GM18517 (cell line): ENCODE results near the gene CENATAC.
A peak's percentile ranks its signal among the peaks of the same experiment; 100 is the strongest.
"Not testable (repeated sequence)": the region's sequence is repeated elsewhere in the genome, so short reads cannot be mapped to it uniquely, and the experiment has no call there.

Experiments
- ATAC-seq: cut with Tn5 transposase; IDR thresholded peaks from one replicate; pipeline ENCODE4 v1.9.1; 2021; ENCODE audit warnings: mild to moderate bottlenecking, moderate library complexity; ENCODE audit not compliant: unreplicated experiment

Gene CENATAC, protein sequence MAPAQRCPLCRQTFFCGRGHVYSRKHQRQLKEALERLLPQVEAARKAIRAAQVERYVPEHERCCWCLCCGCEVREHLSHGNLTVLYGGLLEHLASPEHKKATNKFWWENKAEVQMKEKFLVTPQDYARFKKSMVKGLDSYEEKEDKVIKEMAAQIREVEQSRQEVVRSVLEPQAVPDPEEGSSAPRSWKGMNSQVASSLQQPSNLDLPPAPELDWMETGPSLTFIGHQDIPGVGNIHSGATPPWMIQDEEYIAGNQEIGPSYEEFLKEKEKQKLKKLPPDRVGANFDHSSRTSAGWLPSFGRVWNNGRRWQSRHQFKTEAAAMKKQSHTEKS

DNA sequence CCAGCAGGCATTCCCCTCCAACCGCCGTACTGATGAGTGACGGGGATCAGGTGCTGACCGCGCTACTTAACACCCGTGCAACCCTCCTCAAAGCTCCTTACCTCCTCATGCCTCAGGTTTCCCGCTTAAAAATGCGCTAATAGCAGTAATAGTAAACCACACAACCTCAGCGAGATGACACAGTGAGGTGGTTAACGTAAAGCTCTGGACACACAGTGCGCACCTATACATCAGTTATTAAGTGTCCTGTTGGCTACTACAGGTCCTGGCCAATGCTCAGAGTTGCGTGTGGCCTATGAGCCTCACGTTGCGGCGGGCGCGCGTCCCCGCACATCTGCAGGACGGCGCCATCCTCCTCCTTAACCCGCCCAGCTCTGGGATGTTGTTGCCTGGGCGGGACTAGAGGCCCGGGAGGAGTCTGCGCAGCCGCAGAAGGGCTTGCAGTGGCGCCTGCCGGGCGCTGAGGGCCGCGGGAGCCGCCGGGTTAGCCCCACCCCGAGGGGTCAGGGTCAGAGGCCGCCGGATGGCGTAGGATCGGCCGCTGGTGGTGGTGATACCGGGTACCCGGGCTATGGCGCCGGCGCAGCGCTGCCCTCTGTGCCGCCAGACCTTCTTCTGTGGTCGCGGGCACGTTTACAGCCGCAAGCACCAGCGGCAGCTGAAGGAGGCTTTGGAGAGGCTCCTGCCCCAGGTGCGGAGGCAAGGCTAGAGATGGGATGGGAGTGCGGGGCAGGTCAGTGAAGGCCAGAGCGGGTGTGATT is at the start of gene CENATAC:
Gene CENATAC (plus strand): TSS at position 512 of the 761 bp plus-strand sequence. CDS start 60 bp downstream, at position 572.
- ATAC-seq = peak; percentile 84

DNA sequence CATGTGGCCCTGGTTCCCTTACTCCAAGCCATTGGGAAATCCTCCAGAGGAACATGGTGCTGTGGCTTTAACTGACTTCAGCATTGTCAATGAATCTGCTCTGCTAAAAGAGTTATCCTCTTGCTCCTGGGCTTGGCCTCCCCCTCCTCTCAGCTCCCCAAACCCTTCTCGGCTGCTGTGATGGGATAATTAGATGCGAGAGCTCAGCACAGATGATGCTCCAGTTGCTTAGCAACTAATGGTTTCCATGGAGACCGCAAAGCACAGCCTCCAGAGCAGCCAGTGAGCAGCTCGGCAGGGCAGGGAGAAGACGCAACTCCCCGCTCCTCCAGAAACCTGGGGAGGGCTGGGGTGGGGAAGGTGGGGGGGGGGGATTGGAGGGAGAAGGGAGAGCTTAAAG is 44.7 kb upstream of the CENATAC start:
- no peak for ATAC-seq

DNA sequence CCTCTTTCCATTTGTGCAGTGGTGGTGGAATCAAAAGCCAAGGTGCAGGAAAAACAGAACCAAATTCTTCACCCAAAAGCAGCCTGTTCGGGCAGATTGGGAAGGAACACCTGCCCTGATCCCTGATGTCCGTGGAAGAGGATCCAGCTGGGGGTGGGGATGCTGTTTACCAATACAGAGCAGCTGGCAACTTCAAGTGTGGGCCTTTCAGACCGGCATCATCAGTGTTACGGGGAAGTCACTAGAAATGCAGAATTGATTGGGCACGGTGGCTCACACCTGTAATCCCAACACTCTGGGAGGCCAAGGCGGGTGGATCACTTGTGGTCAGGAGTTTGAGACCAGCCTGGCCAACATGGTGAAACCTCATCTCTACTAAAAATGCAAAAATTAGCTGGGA is 44.0 kb upstream of the CENATAC start:
- not testable (repeated sequence) for ATAC-seq

DNA sequence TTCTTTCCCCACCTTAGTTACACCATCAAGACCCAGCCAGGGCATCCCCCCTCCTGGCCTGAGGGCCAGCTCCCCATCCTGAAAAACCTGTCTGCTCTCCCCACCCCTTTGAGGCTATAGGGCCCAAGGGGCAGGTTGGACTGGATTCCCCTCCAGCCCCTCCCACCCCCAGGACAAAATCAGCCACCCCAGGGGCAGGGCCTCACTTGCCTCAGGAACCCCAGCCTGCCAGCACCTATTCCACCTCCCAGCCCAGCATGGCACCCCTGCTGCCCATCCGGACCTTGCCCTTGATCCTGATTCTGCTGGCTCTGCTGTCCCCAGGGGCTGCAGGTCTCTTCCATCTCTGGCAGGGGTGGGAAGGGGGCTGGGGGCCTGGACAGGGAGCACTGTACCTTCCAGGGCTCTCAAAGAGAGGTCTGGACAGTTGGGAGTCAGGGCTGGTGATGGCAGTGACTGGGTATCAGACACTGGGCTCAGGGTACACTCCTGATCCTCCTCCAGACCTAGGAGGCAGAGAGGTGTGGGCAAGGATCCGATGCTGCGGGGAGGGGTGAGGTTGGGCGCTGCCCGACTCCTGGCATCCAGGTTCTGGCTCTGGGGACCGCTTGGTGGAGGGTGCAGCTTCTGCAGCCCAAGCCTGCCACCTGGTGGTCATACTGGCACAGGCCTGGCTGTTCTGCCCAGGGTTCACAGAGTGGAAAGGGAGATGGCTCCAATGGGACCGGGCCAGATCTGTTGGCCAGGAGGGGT is 41.7 kb upstream of the CENATAC start, which contains the start of gene UPK2:
Gene UPK2 (plus strand): TSS at position 205 of the 753 bp plus-strand sequence. CDS start 53 bp downstream, at position 258.
- no peak for ATAC-seq

DNA sequence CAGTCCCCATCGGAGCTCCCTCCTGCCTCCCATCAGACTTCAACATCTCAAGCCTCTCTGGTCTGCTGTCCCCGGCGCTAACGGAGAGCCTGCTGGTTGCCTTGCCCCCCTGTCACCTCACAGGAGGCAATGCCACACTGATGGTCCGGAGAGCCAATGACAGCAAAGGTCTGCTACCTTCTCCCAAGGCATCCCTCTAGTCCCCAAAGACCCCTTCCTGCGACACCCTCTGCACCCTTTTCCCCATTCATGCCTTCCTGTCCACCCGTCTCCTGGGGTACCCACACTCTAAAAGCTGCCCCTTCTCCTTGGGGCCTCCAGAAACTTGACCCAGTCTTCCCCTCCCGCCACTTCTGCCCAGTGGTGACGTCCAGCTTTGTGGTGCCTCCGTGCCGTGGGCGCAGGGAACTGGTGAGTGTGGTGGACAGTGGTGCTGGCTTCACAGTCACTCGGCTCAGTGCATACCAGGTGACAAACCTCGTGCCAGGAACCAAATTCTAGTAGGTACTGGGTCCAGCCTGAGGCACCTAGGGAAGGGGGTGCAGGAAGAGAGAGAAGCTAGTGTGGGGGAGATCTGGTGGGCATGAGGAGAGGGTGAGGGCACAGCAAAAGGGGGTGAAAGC is 41.0 kb upstream of the CENATAC start:
- no peak for ATAC-seq

DNA sequence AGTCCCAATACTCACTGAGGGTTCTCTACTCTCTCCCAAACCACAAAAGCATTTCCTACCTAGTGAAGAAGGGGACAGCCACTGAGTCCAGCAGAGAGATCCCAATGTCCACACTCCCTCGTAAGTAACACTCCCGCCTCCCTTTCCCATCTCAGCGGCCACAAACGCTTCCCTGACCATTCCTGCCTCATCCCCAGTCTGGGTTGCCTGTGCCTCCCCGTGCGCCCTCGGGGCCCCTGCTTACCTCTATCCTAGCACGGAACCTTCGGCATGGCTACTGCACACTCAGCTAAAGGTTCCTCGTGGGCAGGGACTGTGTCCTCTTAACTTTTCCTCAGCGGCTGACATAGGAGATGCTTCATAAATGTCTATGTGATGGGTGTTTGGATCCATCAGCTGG is 40.4 kb upstream of the CENATAC start:
- no peak for ATAC-seq

DNA sequence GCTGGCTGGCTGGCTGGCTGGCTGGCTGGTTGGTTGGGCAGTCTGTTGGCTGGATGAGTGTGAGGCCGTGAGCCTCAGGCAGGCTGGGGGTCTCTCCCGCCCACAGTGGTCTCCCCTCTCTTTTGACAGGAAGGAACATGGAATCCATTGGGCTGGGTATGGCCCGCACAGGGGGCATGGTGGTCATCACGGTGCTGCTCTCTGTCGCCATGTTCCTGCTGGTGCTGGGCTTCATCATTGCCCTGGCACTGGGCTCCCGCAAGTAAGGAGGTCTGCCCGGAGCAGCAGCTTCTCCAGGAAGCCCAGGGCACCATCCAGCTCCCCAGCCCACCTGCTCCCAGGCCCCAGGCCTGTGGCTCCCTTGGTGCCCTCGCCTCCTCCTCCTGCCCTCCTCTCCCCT is 40.0 kb upstream of the CENATAC start:
- ATAC-seq = no peak

DNA sequence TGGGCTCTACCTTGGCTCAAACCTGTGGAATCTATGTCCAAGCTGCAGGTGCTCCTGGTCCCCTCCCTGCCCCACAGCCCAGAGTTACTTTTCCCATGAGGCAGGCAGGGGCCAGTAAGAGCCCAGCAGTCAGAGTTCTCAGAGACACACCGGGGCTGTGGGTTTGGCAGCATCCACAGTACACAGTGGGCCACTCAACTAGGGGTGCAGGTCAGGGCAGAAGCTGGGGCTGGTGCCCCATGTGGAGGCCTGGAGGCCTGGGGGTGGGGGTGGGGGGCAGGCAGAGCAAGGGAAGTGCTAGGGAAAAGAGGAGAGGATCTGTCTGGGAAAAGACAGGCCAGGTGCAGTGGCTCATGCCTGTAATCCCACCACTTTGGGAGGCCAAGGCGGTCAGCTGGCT is 39.4 kb upstream of the CENATAC start:
- no peak for ATAC-seq

DNA sequence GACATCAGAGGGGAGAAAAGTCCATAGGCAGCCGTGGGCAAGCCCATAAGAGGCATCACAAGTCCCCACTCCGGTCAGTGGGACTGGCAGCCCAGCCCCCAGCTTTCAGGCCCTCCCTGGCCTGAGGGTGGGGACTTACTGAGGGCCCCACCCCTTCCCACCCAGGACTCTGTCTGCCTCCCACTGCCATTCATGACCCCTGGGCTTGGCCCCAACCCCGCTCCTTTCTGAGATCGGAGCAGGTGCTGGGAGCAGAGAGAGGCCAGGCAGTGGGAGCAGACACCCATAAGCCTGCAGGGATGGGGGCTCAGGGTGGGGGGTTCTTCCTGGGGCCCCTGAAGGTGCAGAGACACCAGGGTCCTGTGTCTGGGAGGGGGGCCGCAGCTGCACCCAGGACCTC is 36.7 kb upstream of the CENATAC start:
- no peak for ATAC-seq

DNA sequence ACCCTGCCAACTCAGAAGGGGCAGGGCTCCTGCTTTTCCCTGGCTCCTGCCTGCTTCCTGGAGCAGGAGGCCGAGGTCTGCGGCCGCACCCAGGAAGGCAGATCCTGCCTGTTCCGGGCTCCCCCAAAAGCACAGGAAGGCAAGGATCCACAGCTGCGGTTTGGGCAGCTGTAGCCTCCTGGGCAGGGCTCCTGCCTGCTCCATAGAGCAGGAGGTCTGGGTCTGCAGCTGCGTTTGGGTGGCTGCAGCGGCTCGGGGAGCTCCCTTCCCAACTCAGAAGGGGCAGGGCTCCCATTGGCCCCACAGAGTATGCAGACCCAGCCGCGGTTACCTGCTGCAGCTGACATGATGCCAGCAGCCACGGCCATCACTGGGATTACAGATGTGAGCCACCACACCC is 36.3 kb upstream of the CENATAC start:
- ATAC-seq = no peak

DNA sequence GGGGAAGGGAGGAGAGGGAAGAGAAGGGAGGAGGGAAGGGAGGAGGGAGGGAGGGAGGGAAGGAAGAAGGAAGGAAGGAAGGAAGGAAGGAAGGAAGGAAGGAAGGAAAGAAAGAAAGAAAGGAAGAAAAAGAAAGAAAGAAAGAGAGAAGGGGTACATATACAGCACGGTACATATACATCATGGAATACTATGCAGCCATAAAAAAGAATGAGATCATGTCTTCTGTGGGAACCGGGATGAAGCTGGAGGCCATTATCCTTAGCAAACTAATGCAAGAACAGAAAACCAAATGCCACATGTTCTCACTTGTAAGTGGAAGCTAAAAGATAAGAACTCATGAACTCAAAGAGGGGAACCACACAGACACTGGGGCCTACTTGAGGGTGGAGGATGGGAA is 28.4 kb upstream of the CENATAC start:
- not testable (repeated sequence) for ATAC-seq

DNA sequence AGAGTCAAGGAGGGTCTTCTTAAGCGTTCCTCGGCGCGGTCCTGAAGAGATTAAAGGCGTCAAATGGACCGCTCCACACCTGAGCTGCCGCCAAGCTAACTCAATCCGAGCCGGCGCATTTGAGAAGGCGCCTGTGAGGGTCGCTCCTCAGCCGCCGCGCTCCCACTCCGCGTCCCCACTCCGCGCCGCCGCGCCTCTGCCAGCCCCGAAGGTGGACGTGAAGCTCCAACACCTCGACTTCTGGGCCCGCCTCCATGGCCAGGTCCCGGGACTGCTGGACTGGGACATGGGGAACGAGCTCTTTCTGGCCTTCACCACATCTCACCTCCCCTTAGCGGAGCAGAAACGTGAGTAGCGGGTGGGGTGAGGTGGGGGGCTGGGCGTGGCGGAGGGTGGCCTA is 26.3 kb upstream of the CENATAC start, which contains the start of gene FOXR1:
Gene FOXR1 (plus strand): TSS at position 116 of the 400 bp plus-strand sequence. CDS start 171 bp downstream, at position 287.
- no peak for ATAC-seq

DNA sequence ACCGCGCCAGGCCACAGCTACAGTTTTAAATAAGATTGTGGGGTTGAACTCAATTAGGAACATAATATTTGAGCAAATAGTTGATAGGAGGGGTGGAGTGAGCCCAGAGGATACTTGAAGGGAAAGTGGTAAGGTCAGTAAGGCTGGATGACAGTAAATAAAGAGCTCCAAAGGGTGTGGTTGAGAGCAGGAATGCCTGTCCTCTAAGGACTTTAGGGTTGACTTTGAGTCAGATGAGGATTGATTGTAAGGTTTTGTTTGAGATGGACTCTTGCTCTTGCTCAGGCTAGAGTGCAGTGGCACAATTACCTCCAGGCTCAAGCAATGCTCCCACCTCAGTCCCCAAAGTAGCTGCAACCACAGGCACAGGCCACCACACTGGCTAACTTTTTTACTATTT is 24.0 kb upstream of the CENATAC start:
- no peak for ATAC-seq

DNA sequence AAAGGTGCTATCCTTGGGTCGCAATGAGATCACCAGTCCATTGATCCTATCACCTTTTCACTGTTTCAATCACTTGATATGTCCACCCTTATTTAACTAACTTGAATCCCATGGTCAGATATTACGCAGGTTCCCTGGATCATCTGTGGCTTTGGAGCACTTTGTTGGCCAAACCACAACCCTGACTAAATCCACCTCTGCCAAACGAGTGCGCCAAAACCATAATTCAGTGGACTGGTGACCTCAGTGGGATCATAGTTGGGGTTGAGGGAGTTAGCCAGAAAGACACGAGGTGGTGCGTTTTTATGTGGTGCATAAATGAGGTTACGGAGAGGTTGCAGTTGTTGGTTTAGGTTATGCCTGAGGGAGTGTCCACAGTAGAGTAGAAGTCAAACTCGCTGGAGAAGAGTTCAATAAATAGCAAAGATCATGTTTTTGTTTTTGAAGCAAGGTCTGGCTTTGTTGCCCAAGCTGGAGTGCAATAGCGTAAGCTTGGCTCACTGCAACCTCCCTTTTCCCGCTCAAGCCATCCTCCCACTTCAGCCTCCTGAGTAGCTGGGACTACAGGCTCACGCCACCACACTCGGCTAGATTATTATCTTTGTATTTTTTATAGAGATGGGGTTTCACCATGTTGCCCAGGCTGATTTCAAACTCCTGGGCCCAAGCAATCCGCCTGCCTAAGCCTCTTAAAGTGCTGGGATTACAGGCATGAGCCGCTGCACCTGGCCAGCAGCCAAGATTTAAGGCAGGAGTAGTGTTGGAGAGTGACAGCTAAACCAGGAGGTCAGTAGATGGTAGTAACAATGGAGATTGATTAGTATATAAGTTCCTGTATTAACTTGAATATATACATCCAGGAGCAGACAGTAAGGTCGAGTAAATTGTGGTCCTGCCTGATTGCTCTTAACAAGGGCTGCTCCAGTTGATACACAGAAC is 21.9 kb upstream of the CENATAC start:
- ATAC-seq = no peak

DNA sequence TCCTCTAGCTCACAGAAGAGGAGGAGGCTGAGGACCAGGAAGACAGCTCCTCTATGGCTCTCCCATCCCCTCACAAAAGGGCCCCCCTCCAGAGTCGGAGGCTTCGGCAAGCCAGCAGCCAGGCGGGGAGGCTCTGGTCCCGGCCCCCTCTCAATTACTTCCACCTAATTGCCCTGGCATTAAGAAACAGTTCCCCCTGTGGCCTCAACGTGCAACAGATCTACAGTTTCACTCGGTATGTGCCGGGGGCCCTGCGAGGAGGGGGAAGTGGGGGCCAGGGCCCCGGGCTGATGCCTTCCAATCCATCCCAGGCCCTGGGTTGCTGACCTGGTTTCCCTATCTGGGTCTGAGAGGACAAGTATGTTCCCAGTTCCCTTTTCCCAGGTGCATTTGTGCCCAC is 18.5 kb upstream of the CENATAC start:
- no peak for ATAC-seq

DNA sequence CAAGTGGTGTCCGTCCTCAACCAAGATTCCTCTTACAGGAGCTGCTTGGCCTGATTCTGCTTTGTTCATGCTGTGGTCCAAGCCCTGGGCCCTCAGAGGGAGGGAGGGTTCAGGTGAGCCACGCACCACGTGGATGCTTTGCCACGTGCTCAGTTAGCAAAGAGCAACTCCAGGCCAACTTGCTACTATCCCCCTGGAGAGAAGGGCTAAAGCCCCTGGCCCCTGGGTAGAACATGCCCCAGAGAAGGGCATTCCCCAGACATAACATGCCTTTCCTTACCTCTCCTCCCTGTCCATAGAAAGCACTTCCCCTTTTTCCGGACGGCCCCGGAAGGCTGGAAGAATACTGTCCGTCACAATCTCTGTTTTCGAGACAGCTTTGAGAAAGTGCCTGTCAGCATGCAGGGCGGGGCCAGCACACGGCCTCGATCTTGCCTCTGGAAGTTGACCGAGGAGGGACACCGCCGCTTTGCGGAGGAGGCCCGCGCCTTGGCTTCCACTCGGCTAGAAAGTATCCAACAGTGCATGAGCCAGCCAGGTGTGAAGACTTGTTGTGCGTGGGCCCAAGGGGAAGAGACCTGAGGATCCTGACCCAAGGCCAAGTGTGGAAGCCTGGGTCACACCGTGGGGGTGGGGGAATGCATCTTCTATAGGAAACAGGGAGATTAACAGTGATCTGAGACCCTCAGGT is 17.6 kb upstream of the CENATAC start:
- no peak for ATAC-seq

DNA sequence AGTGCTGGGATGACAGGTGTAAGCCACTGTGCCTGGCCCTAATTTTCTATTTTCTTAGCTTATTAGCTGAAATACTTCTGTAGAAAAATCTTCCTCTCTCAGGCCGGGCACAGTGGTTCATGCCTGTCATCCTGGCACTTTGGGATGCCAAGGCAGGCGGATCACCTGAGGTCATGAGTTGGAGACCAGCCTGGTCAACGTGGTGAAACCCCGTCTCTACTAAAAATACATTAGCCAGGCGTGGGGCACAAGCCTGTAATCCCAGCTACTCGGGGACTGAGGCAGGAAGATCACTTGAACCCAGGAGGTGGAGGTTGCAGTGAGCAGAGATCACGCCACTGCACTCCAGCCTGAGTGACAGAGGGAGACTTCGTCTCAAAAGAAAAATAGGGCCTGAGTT is 13.6 kb upstream of the CENATAC start:
- ATAC-seq = not testable (repeated sequence)

DNA sequence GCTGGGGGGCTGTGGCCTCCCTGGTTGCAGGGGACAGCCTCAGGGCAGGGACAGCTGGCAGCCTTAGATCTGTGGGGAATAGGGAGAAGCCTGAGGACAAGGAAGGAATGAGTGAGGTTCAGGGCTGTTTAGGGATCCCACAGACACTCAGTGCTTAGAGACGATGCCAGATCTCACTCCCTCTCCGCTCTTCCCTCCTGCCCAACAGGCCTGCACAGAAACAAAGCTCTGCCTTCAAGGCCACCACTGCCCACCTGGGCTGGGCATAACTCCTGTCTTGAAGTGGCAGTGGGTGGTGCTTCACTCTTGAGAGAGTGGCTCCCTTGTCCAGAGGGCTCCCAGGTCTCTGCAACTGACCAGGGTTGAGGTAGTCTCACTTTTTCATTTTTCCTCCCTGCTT is 13.1 kb upstream of the CENATAC start:
- no peak for ATAC-seq

DNA sequence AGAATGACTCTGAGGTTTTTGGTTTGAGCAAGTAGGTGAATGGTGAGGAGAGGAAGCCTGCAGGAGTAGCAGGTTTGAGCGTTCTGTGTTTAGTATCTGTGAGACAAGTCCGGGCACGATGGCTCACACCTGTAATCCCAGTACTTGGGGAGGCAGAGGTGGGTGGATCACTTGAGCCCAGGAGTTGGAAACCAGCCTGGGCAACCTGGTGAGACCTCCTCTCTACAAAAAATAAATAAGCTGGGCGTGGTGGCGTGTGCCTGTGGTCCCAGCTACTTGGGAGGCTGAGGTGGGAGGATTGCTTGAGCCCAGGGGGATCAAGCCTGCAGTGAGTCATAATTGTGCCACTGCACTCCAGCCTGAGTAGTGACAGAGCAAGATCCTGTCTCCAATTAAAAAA is 9.7 kb upstream of the CENATAC start:
- no peak for ATAC-seq
